Bronchial epithelial cell (primary cell): ENCODE data around the gene SLIT3. TPM values are rescaled to one million over a fixed set of nuclear protein-coding genes. Genes with fewer than 3 reads are reported as not detected.

ENCODE experiments used
- DNase-seq: peaks from one replicate; pipeline ENCODE4 v3.0.0-alpha.2; 2010; ENCODE audit warnings: low read depth
- FAIRE-seq: peaks from 2 replicates; lab custom pipeline; 2011; peaks lifted over from hg19 to GRCh38; lab: Jason Lieb, UNC
- H3K27me3 ChIP-seq: 2 replicates; pipeline ENCODE4 v1.5.1; 2011; ENCODE audit warnings: low read length; ENCODE audit not compliant: control insufficient read depth, insufficient read depth
- H3K36me3 ChIP-seq: 2 replicates; pipeline ENCODE4 v1.5.1; 2011; ENCODE audit warnings: low read length; ENCODE audit not compliant: control insufficient read depth, insufficient read depth
- H3K4me3 ChIP-seq: 2 replicates; pipeline ENCODE4 v1.5.1; 2011; ENCODE audit warnings: mild to moderate bottlenecking, low read depth, low read length, control low read depth
- CTCF ChIP-seq: IDR thresholded peaks from 2 replicates; pipeline ENCODE4 v1.5.1; 2011; ENCODE audit warnings: mild to moderate bottlenecking, moderate library complexity, low read length, control low read depth, inconsistent platforms; ENCODE audit not compliant: insufficient read depth, severe bottlenecking
- total RNA-seq: library from RNA; depleted of rRNA; stranded (reverse); fragments of >200 nt; gene quantifications from 2 replicates; pipeline ENCODE4 v1.2.1, GENCODE V29; 2014

The SLIT3 gene
- total RNA-seq, 1 donor from 2014 or later, result 0.79 TPM

GRCh38 chr5:169079697-169080096 lies 221.2 kb downstream of the SLIT3 start:
- no peak for TF ChIP-seq CTCF
- DNase-seq, result no peak
- Histone ChIP-seq H3K36me3 (no peaks in the 10 kb centered on the region), H3K27me3 (no peaks in the 10 kb centered on the region), H3K4me3 (no peak overlapping the region)
- FAIRE-seq, result no peak

- no peak for DNase-seq
- Histone ChIP-seq H3K36me3 (no peaks in the 10 kb centered on the region), H3K4me3 (no peak overlapping the region), H3K27me3 (no peaks in the 10 kb centered on the region)
- no peak for TF ChIP-seq CTCF
- no peak for FAIRE-seq
These were observed 226.1 kb downstream of the SLIT3 start for GRCh38 chr5:169074839-169075238.

- no peak for DNase-seq
- H3K36me3 ChIP-seq, result no peaks in the 10 kb centered on the region
- TF ChIP-seq CTCF, result no peak
- H3K4me3 ChIP-seq, result no peak overlapping the region
- no peak for FAIRE-seq
- H3K27me3 ChIP-seq, result no peaks in the 10 kb centered on the region
These were observed 228.7 kb downstream of the SLIT3 start for GRCh38 chr5:169072233-169072632.

- TF ChIP-seq CTCF, result no peak
- DNase-seq, result no peak
- Histone ChIP-seq H3K4me3 (no peak overlapping the region), H3K27me3 (no peaks in the 10 kb centered on the region), H3K36me3 (no peaks in the 10 kb centered on the region)
- FAIRE-seq, result no peak
These were observed 230.5 kb downstream of the SLIT3 start for GRCh38 chr5:169070413-169070812.

- Histone ChIP-seq H3K27me3 (no peaks in the 10 kb centered on the region), H3K36me3 (no peaks in the 10 kb centered on the region), H3K4me3 (no peak overlapping the region)
- no peak for DNase-seq
- no peak for FAIRE-seq
- TF ChIP-seq CTCF, result no peak
These were observed 233.2 kb downstream of the SLIT3 start for GRCh38 chr5:169067751-169068173.

- Histone ChIP-seq H3K27me3 (no peaks in the 10 kb centered on the region), H3K36me3 (no peaks in the 10 kb centered on the region), H3K4me3 (no peak overlapping the region)
- TF ChIP-seq CTCF, result no peak
- DNase-seq (no peak), FAIRE-seq (no peak)
These were observed 235.5 kb downstream of the SLIT3 start for GRCh38 chr5:169065400-169065799.
